ENCODE measurements around the gene TRIM54. TPM values are rescaled to one million over a fixed set of nuclear protein-coding genes. Genes with fewer than 3 reads are reported as not detected.

TRIM54 gene
- total RNA-seq, 1 experiment from 2014 or later = 2.8 TPM

DNA sequence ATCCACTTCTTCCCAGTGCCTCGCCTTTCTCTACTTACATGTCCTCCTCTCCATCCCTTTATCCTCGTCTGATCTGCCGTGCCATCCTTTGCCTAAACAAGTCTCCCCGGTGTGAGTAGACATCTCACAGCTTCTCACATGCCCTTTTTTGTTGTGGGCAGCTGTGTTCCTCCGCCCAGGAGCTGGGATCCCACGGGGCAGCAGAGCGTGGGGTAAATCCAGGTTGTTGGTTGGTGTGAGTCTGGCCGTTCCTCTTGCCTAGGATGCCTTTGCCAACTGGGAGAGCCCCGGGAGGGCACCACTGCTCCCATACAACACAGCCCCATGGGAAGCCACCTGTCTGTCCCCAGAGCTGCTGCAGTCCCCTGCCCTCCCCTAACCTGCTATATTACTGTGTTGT is 41.8 kb upstream of the TRIM54 start:
- H3K27ac ChIP-seq (ENCODE audit: low read depth, low read length, poor library complexity, severe bottlenecking) = no peak overlapping the region
- no peaks in the 10 kb centered on the region for H3K4me1 ChIP-seq (ENCODE audit: insufficient read depth, low read length, poor library complexity, severe bottlenecking)
- TF ChIP-seq, protein P1, sequence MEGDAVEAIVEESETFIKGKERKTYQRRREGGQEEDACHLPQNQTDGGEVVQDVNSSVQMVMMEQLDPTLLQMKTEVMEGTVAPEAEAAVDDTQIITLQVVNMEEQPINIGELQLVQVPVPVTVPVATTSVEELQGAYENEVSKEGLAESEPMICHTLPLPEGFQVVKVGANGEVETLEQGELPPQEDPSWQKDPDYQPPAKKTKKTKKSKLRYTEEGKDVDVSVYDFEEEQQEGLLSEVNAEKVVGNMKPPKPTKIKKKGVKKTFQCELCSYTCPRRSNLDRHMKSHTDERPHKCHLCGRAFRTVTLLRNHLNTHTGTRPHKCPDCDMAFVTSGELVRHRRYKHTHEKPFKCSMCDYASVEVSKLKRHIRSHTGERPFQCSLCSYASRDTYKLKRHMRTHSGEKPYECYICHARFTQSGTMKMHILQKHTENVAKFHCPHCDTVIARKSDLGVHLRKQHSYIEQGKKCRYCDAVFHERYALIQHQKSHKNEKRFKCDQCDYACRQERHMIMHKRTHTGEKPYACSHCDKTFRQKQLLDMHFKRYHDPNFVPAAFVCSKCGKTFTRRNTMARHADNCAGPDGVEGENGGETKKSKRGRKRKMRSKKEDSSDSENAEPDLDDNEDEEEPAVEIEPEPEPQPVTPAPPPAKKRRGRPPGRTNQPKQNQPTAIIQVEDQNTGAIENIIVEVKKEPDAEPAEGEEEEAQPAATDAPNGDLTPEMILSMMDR (conservative IDR thresholded peaks at IDR 0.05; ENCODE audit: low read depth, low read length) = no peak
- no peak for TF ChIP-seq EZH2 (IDR thresholded peaks at IDR 0.05; ENCODE audit: borderline replicate concordance, low read depth, low read length, poor library complexity, severe bottlenecking)
- no peaks in the 10 kb centered on the region for H3K27me3 ChIP-seq (replicated peaks; ENCODE audit: insufficient read depth, low read depth, low read length, poor library complexity)
- no peak for DNase-seq (ENCODE audit: low spot score)
- ChIA-PET POLR2A (ENCODE audit: low non-redundant PET) (no interaction called here), CTCF (no interaction called here)
- no peaks in the 10 kb centered on the region for H3K9me3 ChIP-seq (ENCODE audit: low read depth, low read length, poor library complexity, severe bottlenecking)
- BruUV-seq (replicated peaks) = no TSS peak
- H3K36me3 ChIP-seq (ENCODE audit: insufficient read depth, low read length, poor library complexity, severe bottlenecking) = peaks cover 93% of the 10 kb centered on the region
- intact Hi-C loops (cut with micrococcal nuclease; ENCODE audit: unreplicated experiment) = no loop called here
- no peak overlapping the region for H3K4me3 ChIP-seq (ENCODE audit: low read depth, low read length, poor library complexity, severe bottlenecking)

DNA sequence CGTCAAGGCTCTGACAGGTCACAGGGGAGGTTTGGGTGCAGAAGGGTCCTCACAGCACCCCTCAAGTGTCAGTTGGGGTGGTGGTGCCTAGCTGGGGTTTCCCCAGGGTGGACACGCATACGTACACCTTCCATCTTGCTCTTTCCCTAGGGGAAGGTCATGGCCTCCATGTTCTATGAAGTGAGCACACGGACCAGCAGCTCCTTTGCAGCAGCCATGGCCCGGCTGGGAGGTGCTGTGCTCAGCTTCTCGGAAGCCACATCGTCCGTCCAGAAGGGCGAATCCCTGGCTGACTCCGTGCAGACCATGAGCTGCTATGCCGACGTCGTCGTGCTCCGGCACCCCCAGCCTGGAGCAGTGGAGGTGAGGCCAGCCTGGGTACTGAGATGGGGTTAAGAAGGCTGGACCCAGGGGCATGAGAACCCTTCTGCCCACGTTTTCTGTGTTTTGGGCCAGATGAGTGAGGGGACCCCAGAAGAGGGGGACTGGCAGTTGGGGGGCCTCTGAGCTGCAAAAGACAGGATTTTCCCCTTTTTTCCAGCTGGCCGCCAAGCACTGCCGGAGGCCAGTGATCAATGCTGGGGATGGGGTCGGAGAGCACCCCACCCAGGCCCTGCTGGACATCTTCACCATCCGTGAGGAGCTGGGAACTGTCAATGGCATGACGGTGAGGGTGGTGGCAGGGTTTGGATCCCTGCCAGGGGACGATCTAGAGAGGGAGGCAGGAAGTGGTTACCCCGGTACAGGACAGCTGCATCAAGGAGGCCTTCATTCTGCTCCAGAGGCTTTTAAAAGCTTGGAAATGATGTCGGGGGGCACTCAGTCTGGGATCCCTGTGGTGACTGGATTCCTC is 40.2 kb upstream of the TRIM54 start:
- BruUV-seq (replicated peaks) = no TSS peak
- no peaks in the 10 kb centered on the region for H3K27me3 ChIP-seq (replicated peaks; ENCODE audit: insufficient read depth, low read depth, low read length, poor library complexity)
- no peak overlapping the region for H3K4me3 ChIP-seq (ENCODE audit: low read depth, low read length, poor library complexity, severe bottlenecking)
- TF ChIP-seq EZH2 (IDR thresholded peaks at IDR 0.05; ENCODE audit: borderline replicate concordance, low read depth, low read length, poor library complexity, severe bottlenecking) = no peak
- TF ChIP-seq, protein P1 (conservative IDR thresholded peaks at IDR 0.05; ENCODE audit: low read depth, low read length) = no peak
- ChIA-PET CTCF (no interaction called here), POLR2A (ENCODE audit: low non-redundant PET) (no interaction called here)
- no peaks in the 10 kb centered on the region for H3K4me1 ChIP-seq (ENCODE audit: insufficient read depth, low read length, poor library complexity, severe bottlenecking)
- DNase-seq (ENCODE audit: low spot score) = no peak
- peaks cover 77% of the 10 kb centered on the region for H3K36me3 ChIP-seq (ENCODE audit: insufficient read depth, low read length, poor library complexity, severe bottlenecking)
- no peak overlapping the region for H3K27ac ChIP-seq (ENCODE audit: low read depth, low read length, poor library complexity, severe bottlenecking)
- intact Hi-C loops (cut with micrococcal nuclease; ENCODE audit: unreplicated experiment) = no loop called here
- H3K9me3 ChIP-seq (ENCODE audit: low read depth, low read length, poor library complexity, severe bottlenecking) = no peaks in the 10 kb centered on the region

DNA sequence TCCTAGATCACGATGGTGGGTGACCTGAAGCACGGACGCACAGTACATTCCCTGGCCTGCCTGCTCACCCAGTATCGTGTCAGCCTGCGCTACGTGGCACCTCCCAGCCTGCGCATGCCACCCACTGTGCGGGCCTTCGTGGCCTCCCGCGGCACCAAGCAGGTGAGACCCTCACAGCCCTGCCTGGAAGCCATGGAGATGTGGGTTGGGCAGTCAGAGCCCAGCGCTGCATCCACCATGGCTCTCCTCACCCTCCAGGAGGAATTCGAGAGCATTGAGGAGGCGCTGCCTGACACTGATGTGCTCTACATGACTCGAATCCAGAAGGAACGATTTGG is 39.6 kb upstream of the TRIM54 start:
- ChIA-PET POLR2A (ENCODE audit: low non-redundant PET) (no interaction called here), CTCF (no interaction called here)

More for the DNA sequence above, 39.6 kb upstream of the TRIM54 start:
- intact Hi-C loops (cut with micrococcal nuclease; ENCODE audit: unreplicated experiment) = no loop called here
- no peaks in the 10 kb centered on the region for H3K9me3 ChIP-seq (ENCODE audit: low read depth, low read length, poor library complexity, severe bottlenecking)
- no peak for DNase-seq (ENCODE audit: low spot score)
- H3K4me1 ChIP-seq (ENCODE audit: insufficient read depth, low read length, poor library complexity, severe bottlenecking) = no peaks in the 10 kb centered on the region
- BruUV-seq (replicated peaks) = no TSS peak
- no peak overlapping the region for H3K4me3 ChIP-seq (ENCODE audit: low read depth, low read length, poor library complexity, severe bottlenecking)
- peaks cover 71% of the 10 kb centered on the region for H3K36me3 ChIP-seq (ENCODE audit: insufficient read depth, low read length, poor library complexity, severe bottlenecking)
- no peak overlapping the region for H3K27ac ChIP-seq (ENCODE audit: low read depth, low read length, poor library complexity, severe bottlenecking)
- TF ChIP-seq, protein P1 (conservative IDR thresholded peaks at IDR 0.05; ENCODE audit: low read depth, low read length) = no peak
- no peak for TF ChIP-seq EZH2 (IDR thresholded peaks at IDR 0.05; ENCODE audit: borderline replicate concordance, low read depth, low read length, poor library complexity, severe bottlenecking)
- H3K27me3 ChIP-seq (replicated peaks; ENCODE audit: insufficient read depth, low read depth, low read length, poor library complexity) = no peaks in the 10 kb centered on the region

All from A673 (cell line).